KG1 (cell line): ENCODE data around the gene MALRD1.

ENCODE experiments used
- DNase-seq: peaks from one replicate; lab custom pipeline; 2025; lab: John Stamatoyannopoulos, UW

The MALRD1 gene

GRCh38 chr10:19231034-19231433, 182.4 kb downstream of the MALRD1 start:
- no peak for DNase-seq

GRCh38 chr10:19245889-19246752, 197.5 kb downstream of the MALRD1 start:
- no peak for DNase-seq

GRCh38 chr10:19247843-19248242, 199.2 kb downstream of the MALRD1 start:
- no peak for DNase-seq

- no peak for DNase-seq
Observed at GRCh38 chr10:19250546-19250945, 201.9 kb downstream of the MALRD1 start.

- DNase-seq: no peak
Observed at GRCh38 chr10:19252531-19252930, 203.9 kb downstream of the MALRD1 start.

- no peak for DNase-seq
Observed at GRCh38 chr10:19256331-19256730, 207.7 kb downstream of the MALRD1 start.

GRCh38 chr10:19263262-19263661, 214.7 kb downstream of the MALRD1 start:
- DNase-seq: no peak

GRCh38 chr10:19283285-19283684, 234.7 kb downstream of the MALRD1 start:
- no peak for DNase-seq

- DNase-seq: no peak
Observed at GRCh38 chr10:19283786-19284185, 235.2 kb downstream of the MALRD1 start.

- DNase-seq: no peak
Observed at GRCh38 chr10:19290770-19291169, 242.2 kb downstream of the MALRD1 start.

- DNase-seq: no peak
Observed at GRCh38 chr10:19294233-19294632, 245.6 kb downstream of the MALRD1 start.

GRCh38 chr10:19299645-19300044, 251.0 kb downstream of the MALRD1 start:
- no peak for DNase-seq

- DNase-seq: no peak
Observed at GRCh38 chr10:19302117-19302516, 253.5 kb downstream of the MALRD1 start.

GRCh38 chr10:19310066-19310465, 261.5 kb downstream of the MALRD1 start:
- no peak for DNase-seq

GRCh38 chr10:19316204-19316870, 267.7 kb downstream of the MALRD1 start:
- DNase-seq: no peak

- no peak for DNase-seq
Observed at GRCh38 chr10:19317952-19318351, 269.4 kb downstream of the MALRD1 start.

GRCh38 chr10:19325581-19325980, 277.0 kb downstream of the MALRD1 start:
- DNase-seq: no peak

- no peak for DNase-seq
Observed at GRCh38 chr10:19328582-19328981, 280.0 kb downstream of the MALRD1 start.

GRCh38 chr10:19329475-19329874, 280.9 kb downstream of the MALRD1 start:
- no peak for DNase-seq

GRCh38 chr10:19332304-19332703, 283.7 kb downstream of the MALRD1 start:
- no peak for DNase-seq

- no peak for DNase-seq
Observed at GRCh38 chr10:19333631-19334030, 285.0 kb downstream of the MALRD1 start.

GRCh38 chr10:19347621-19348020, 299.0 kb downstream of the MALRD1 start:
- no peak for DNase-seq

GRCh38 chr10:19367176-19367575, 318.6 kb downstream of the MALRD1 start:
- no peak for DNase-seq
